Activated B cell treated with CpG ODN at 0.5 μM for 24 hours (primary cell): ENCODE results near the gene SUN1. TPM values are rescaled to one million over a fixed set of nuclear protein-coding genes. Genes with fewer than 3 reads are reported as not detected.

Source experiments
- ATAC-seq: fragments of 200-7000 bp; cut with Tn5 transposase; one replicate; pipeline ENCODE4 v1.10.0; 2021; ENCODE audit warnings: low read depth, mild to moderate bottlenecking, moderate library complexity
- CTCF ChIA-PET: fragments of 350-600 bp; sonication (Branson Sonifier 250); formaldehyde crosslinking; loops from one replicate; lab custom pipeline; 2021; ENCODE audit warnings: antibody characterized with exemption; lab: Charles Lee
- POLR2A ChIA-PET: fragments of 350-600 bp; sonication (Branson Sonifier 250); formaldehyde crosslinking; loops from one replicate; lab custom pipeline; 2021; ENCODE audit warnings: antibody characterized with exemption; lab: Charles Lee
- DNase-seq: peaks from one replicate; pipeline ENCODE4 v3.0.0; 2022
- H3K27ac Mint-ChIP-seq: one replicate; pipeline ENCODE4 v1.8.0; 2020; ENCODE audit warnings: mixed read lengths
- H3K27me3 Mint-ChIP-seq: one replicate; pipeline ENCODE4 v1.8.0; 2021; ENCODE audit warnings: mixed read lengths
- H3K36me3 Mint-ChIP-seq: one replicate; pipeline ENCODE4 v1.8.0; 2021; ENCODE audit warnings: low read depth, mixed read lengths
- H3K4me1 Mint-ChIP-seq: one replicate; pipeline ENCODE4 v1.8.0; 2021; ENCODE audit warnings: mixed read lengths
- H3K4me3 Mint-ChIP-seq: one replicate; pipeline ENCODE4 v1.8.0; 2020; ENCODE audit warnings: mild to moderate bottlenecking, mixed read lengths
- H3K9me3 Mint-ChIP-seq: one replicate; pipeline ENCODE4 v1.8.0; 2020; ENCODE audit warnings: mixed read lengths
- CTCF ChIP-seq: fragments of 200-600 bp; IDR thresholded peaks from one replicate; pipeline ENCODE4 v1.8.0; 2022; ENCODE audit warnings: antibody characterized with exemption, mild to moderate bottlenecking
- intact Hi-C: fragments of 100-400 bp; cut with micrococcal nuclease; formaldehyde crosslinking; loops from one replicate; pipeline ENCODE4 v1.15.1; 2024
- total RNA-seq: library from RNA; stranded (reverse); gene quantifications from 2 replicates; pipeline ENCODE4 v1.2.3, GENCODE V29; 2022

SUN1 gene
- total RNA-seq, 1 donor from 2014 or later: 119 TPM

GRCh38 chr7:880450-880849, 48.2 kb downstream of the SUN1 start:
- no peak overlapping the region for H3K27ac Mint-ChIP-seq

DNA sequence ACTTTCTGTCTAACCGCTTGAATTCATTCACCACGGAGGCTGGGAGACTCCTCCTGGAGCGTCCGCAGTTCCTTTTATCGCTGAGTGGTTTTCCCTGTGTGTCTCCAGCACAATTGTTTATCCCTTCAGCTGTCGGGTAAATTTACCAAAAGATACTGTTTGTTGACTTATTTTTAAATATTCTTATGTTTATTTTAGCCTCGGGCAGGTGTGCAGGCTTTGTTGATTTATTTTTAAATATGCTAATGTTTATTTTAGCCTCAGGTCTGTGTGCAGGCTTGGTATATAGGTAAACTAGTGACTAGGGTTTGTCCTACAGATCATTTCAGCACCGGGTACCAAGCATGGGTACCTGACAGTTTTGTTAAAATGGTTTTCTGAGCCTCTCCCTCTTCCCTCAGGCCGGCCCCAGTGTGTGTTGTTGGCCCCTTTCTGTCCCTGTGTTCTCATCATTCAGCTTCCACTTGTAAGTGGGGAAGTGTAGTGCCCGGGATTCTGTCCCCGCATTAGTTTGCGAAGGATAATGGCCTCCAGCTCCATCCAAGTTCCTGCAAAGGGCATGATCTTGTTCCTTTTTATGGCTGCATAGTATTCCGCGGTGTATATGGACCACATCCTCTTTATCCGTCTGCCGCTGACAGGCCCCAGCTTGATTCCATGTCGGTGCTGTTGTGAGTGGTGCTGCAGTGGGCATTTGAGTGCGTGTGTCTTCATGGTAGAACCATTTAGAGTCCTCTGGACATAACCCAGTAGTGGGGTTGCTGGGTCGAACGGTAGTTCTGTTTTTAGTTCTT, 49.4 kb downstream of the SUN1 start:
- H3K27ac Mint-ChIP-seq: no peak overlapping the region
- CTCF ChIA-PET: no interaction called here

More at GRCh38 chr7:880450-880849, 48.2 kb downstream of the SUN1 start:
- DNase-seq (no peak), ATAC-seq (no peak)
- no peak overlapping the region for H3K4me3 Mint-ChIP-seq
- POLR2A ChIA-PET: no interaction called here
- H3K9me3 Mint-ChIP-seq: no peaks in the 10 kb centered on the region
- no peak for TF ChIP-seq CTCF
- intact Hi-C loops: no loop called here
- no peaks in the 10 kb centered on the region for H3K27me3 Mint-ChIP-seq
- CTCF ChIA-PET: no interaction called here
- peaks cover 25% of the 10 kb centered on the region for H3K4me1 Mint-ChIP-seq
- H3K36me3 Mint-ChIP-seq: peaks cover 16% of the 10 kb centered on the region

GRCh38 chr7:882336-883035, 50.2 kb downstream of the SUN1 start:
- Mint-ChIP-seq H3K9me3 (no peaks in the 10 kb centered on the region), H3K27me3 (no peaks in the 10 kb centered on the region), H3K36me3 (peaks cover 30% of the 10 kb centered on the region), H3K4me3 (no peak overlapping the region), H3K27ac (no peak overlapping the region), H3K4me1 (peaks cover 22% of the 10 kb centered on the region)
- intact Hi-C loops: no loop called here
- ChIA-PET POLR2A (interaction anchor here (0.7 kb wide), 1 partner anchor 14 kb away, joined by 3 read pairs; no protein-coding TSS in a partner anchor), CTCF (no interaction called here)
- DNase-seq (no peak), ATAC-seq (no peak)
- no peak for TF ChIP-seq CTCF

More for the DNA sequence above, 49.4 kb downstream of the SUN1 start:
- intact Hi-C loops: no loop called here
- DNase-seq (no peak), ATAC-seq (no peak)
- POLR2A ChIA-PET: no interaction called here
- no peaks in the 10 kb centered on the region for H3K27me3 Mint-ChIP-seq
- no peak for TF ChIP-seq CTCF
- no peaks in the 10 kb centered on the region for H3K9me3 Mint-ChIP-seq
- no peak overlapping the region for H3K4me3 Mint-ChIP-seq
- H3K36me3 Mint-ChIP-seq: peaks cover 21% of the 10 kb centered on the region
- H3K4me1 Mint-ChIP-seq: peaks cover 22% of the 10 kb centered on the region

- Mint-ChIP-seq H3K27ac (no peak overlapping the region), H3K9me3 (no peaks in the 10 kb centered on the region), H3K4me3 (no peak overlapping the region), H3K4me1 (peaks cover 16% of the 10 kb centered on the region), H3K27me3 (no peaks in the 10 kb centered on the region), H3K36me3 (peaks cover 34% of the 10 kb centered on the region)
- ChIA-PET POLR2A (interaction anchor here (0.6 to 0.7 kb wide), 2 partner anchors 15 to 1168 kb away, joined by 3 to 4 read pairs; no protein-coding TSS in a partner anchor), CTCF (no interaction called here)
- ATAC-seq (no peak), DNase-seq (no peak)
- TF ChIP-seq CTCF: no peak
- intact Hi-C loops: no loop called here
Observed at GRCh38 chr7:883055-884021, 51.1 kb downstream of the SUN1 start.
